Astrocyte of the cerebellum (primary cell): ENCODE measurements around the gene HORMAD1.

Experiments used
- DNase-seq: peaks from one replicate; pipeline ENCODE4 v3.0.0-alpha.2; 2011; ENCODE audit warnings: low read depth
- H3K4me3 ChIP-seq: 2 replicates; pipeline ENCODE4 v1.5.1; 2011; ENCODE audit warnings: mild to moderate bottlenecking, low read depth, low read length, moderate library complexity
- in situ Hi-C: cut with HindIII; loops from 2 replicates; pipeline ENCODE4 v1.10.0; 2017; ENCODE audit warnings: low sequenced_read_pairs
- TF ChIP-seq, protein P1 (sequence below): IDR thresholded peaks from 2 replicates; pipeline ENCODE4 v1.5.1; 2012; ENCODE audit warnings: low read length, low read depth, moderate library complexity, mild to moderate bottlenecking; ENCODE audit errors: missing control alignments

The HORMAD1 gene

GRCh38 chr1:150686275-150686674 lies 34.4 kb downstream of the HORMAD1 start:
- no peak for DNase-seq
- TF ChIP-seq, protein P1, sequence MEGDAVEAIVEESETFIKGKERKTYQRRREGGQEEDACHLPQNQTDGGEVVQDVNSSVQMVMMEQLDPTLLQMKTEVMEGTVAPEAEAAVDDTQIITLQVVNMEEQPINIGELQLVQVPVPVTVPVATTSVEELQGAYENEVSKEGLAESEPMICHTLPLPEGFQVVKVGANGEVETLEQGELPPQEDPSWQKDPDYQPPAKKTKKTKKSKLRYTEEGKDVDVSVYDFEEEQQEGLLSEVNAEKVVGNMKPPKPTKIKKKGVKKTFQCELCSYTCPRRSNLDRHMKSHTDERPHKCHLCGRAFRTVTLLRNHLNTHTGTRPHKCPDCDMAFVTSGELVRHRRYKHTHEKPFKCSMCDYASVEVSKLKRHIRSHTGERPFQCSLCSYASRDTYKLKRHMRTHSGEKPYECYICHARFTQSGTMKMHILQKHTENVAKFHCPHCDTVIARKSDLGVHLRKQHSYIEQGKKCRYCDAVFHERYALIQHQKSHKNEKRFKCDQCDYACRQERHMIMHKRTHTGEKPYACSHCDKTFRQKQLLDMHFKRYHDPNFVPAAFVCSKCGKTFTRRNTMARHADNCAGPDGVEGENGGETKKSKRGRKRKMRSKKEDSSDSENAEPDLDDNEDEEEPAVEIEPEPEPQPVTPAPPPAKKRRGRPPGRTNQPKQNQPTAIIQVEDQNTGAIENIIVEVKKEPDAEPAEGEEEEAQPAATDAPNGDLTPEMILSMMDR, result no peak
- in situ Hi-C loops, result no loop called here
- no peak overlapping the region for H3K4me3 ChIP-seq

GRCh38 chr1:150683914-150684313 lies 36.8 kb downstream of the HORMAD1 start:
- TF ChIP-seq, protein P1, result no peak
- in situ Hi-C loops, result no loop called here
- DNase-seq, result no peak
- no peak overlapping the region for H3K4me3 ChIP-seq

- TF ChIP-seq, protein P1, result no peak
- in situ Hi-C loops, result no loop called here
- no peak overlapping the region for H3K4me3 ChIP-seq
- no peak for DNase-seq
These were observed 41.7 kb downstream of the HORMAD1 start for GRCh38 chr1:150678988-150679387.

DNA sequence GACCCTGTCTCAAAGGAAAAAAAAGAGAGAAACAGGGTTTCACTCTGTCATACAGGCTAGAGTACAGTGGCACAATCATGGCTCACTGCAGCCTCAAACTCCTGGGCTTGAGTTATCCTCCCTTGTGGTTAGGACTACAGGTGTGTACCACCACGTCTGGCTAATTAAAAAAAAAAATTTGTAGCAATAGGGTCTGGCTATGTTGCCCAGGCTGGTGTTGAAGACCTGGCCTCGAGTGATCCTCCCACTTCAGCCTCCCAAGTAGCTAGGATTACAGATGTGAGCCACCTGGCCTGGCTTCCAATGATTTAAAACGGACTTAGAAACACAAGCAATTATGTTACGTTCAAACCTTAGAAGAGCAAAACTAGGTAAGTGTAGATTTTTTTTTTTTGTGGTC lies 45.8 kb downstream of the HORMAD1 start:
- DNase-seq, result no peak
- TF ChIP-seq, protein P1, result no peak
- in situ Hi-C loops, result no loop called here
- H3K4me3 ChIP-seq, result no peak overlapping the region

- DNase-seq, result no peak
- TF ChIP-seq, protein P1, result no peak
- no peak overlapping the region for H3K4me3 ChIP-seq
- in situ Hi-C loops, result no loop called here
These were observed 57.4 kb downstream of the HORMAD1 start for GRCh38 chr1:150663321-150663720.

- DNase-seq, result no peak
- in situ Hi-C loops, result no loop called here
- no peak overlapping the region for H3K4me3 ChIP-seq
- TF ChIP-seq, protein P1, result no peak
These were observed 57.9 kb downstream of the HORMAD1 start for GRCh38 chr1:150662811-150663210.

DNA sequence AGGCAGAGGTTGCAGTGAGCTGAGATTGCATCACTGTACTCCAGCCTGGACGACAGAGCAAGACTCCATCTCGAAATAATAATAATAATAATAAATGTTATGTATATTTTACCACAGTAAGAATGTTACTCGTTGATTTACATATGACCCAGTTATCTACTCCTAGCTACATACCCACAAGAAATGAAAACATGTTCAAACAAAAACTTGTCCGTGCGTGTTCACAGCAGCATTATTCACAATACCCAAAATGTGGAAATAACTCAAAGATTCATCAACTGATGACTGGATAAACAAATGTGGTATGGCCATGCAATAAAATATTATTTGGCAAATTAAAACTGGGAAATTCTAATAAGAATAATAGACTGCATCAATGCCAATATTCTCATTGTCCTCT lies 59.5 kb downstream of the HORMAD1 start:
- no peak for DNase-seq
- TF ChIP-seq, protein P1, result no peak
- in situ Hi-C loops, result no loop called here
- H3K4me3 ChIP-seq, result no peak overlapping the region
